ENCODE measurements around the gene PPP2R5B.

The PPP2R5B gene

GRCh38 chr11:64910451-64911093, 13.9 kb upstream of the PPP2R5B start:
- no peak for DNase-seq

- no peak for DNase-seq
These were observed 13.3 kb upstream of the PPP2R5B start for GRCh38 chr11:64911142-64911541.

- DNase-seq: no peak
These were observed 12.8 kb upstream of the PPP2R5B start for GRCh38 chr11:64911689-64912088.

GRCh38 chr11:64913171-64913727, 11.2 kb upstream of the PPP2R5B start:
- DNase-seq: no peak

GRCh38 chr11:64914123-64914522, 10.4 kb upstream of the PPP2R5B start:
- no peak for DNase-seq

- DNase-seq: no peak
These were observed 9.1 kb upstream of the PPP2R5B start for GRCh38 chr11:64915376-64915887.

- no peak for DNase-seq
These were observed 8.3 kb upstream of the PPP2R5B start for GRCh38 chr11:64916040-64916774.

- DNase-seq: peak; percentile 98
These were observed 7.5 kb upstream of the PPP2R5B start, which contains the start of gene ATG2A for GRCh38 chr11:64916775-64917662. Gene ATG2A (minus strand): TSS chr11:64917209. CDS start chr11:64917135, 74 bp downstream.

- no peak for DNase-seq
These were observed 6.9 kb upstream of the PPP2R5B start for GRCh38 chr11:64917663-64917995.

GRCh38 chr11:64918017-64918416, 6.5 kb upstream of the PPP2R5B start:
- no peak for DNase-seq

GRCh38 chr11:64919627-64920026, 4.9 kb upstream of the PPP2R5B start:
- no peak for DNase-seq

- no peak for DNase-seq
These were observed 4.4 kb upstream of the PPP2R5B start for GRCh38 chr11:64920124-64920523.

GRCh38 chr11:64921384-64921783, 3.1 kb upstream of the PPP2R5B start:
- DNase-seq: no peak

GRCh38 chr11:64923151-64923661, 1.3 kb upstream of the PPP2R5B start:
- no peak for DNase-seq

GRCh38 chr11:64924910-64925284, 408 bp downstream of the PPP2R5B start:
- DNase-seq: peak; percentile 54

GRCh38 chr11:64925536-64926436, 1.3 kb downstream of the PPP2R5B start:
- no peak for DNase-seq

- no peak for DNase-seq
These were observed 2.2 kb downstream of the PPP2R5B start for GRCh38 chr11:64926689-64927088.

- DNase-seq: no peak
These were observed 4.5 kb downstream of the PPP2R5B start for GRCh38 chr11:64928957-64929356.

GRCh38 chr11:64929625-64930024, 5.1 kb downstream of the PPP2R5B start:
- DNase-seq: no peak

GRCh38 chr11:64930340-64930739, 5.9 kb downstream of the PPP2R5B start:
- DNase-seq: no peak

GRCh38 chr11:64931290-64931689, 6.8 kb downstream of the PPP2R5B start:
- DNase-seq: no peak

- DNase-seq: no peak
These were observed 7.8 kb downstream of the PPP2R5B start for GRCh38 chr11:64932324-64932723.
